Tibial nerve (tissue), 4 donors: ENCODE data around the gene ZNF565. TPM values are rescaled to one million over a fixed set of nuclear protein-coding genes. Genes with fewer than 3 reads are reported as not detected.

ENCODE experiments used
- DNase-seq, 2 donors: peaks; one replicate each; pipeline ENCODE4 v3.0.0-alpha.2; 2019; ENCODE audit warnings: low spot score in 2 of 2
- H3K27ac ChIP-seq, 4 donors: fragments of 200-600 bp; sonication (generic) in 3 of 4; one replicate each; pipeline ENCODE4 v1.5.1; 2017 to 2019; ENCODE audit warnings: mild to moderate bottlenecking in 1 of 4
- H3K27me3 ChIP-seq, 2 donors: fragments of 200-600 bp; sonication (generic) in 1 of 2; one replicate each; pipeline versions ENCODE4 v1.5.1 to v1.6.0; 2017 to 2019
- H3K36me3 ChIP-seq, 3 donors: fragments of 200-600 bp; sonication (generic); one replicate each; pipeline ENCODE4 v1.5.1; 2018 to 2019
- H3K4me1 ChIP-seq, 4 donors: fragments of 200-600 bp; sonication (generic) in 3 of 4; one replicate each; pipeline ENCODE4 v1.5.1; 2017 to 2019
- H3K4me3 ChIP-seq, 4 donors: fragments of 200-600 bp; sonication (generic) in 3 of 4; one replicate each; pipeline ENCODE4 v1.5.1; 2017 to 2019; ENCODE audit warnings: mild to moderate bottlenecking in 1 of 4, moderate library complexity in 1 of 4
- H3K9me3 ChIP-seq, 4 donors: fragments of 200-600 bp; sonication (generic) in 3 of 4; one replicate each; pipeline ENCODE4 v1.5.1; 2017 to 2019
- CTCF ChIP-seq, 5 experiments: fragments of 200-600 bp in 3 of 5; fragments of 450-650 bp in 2 of 5; sonication (generic) in 3 of 5; IDR thresholded peaks; one replicate each; pipeline ENCODE4 v1.5.1; 2016 to 2019; ENCODE audit warnings: antibody characterized with exemption in 5 of 5, mild to moderate bottlenecking in 3 of 5, moderate library complexity in 2 of 5
- EP300 ChIP-seq, 2 donors: sonication (generic); formaldehyde crosslinking; IDR thresholded peaks; one replicate each; pipeline ENCODE4 v1.6.1; 2017; ENCODE audit warnings: antibody characterized with exemption in 2 of 2, mild to moderate bottlenecking in 1 of 2
- POLR2A ChIP-seq, 2 donors: fragments of 450-650 bp; IDR thresholded peaks; one replicate each; pipeline ENCODE4 v1.6.1; 2017; ENCODE audit warnings: antibody characterized with exemption in 2 of 2, mild to moderate bottlenecking in 2 of 2, moderate library complexity in 2 of 2
- WGBS, 2 donors: methylation state at CpG; one replicate each; pipeline ENCODE4 v1.1.5; 2018; 5-methylcytosine and 5-hydroxymethylcytosine counted together
- total RNA-seq, 4 donors: library from RNA; depleted of rRNA; stranded (reverse); fragments of >200 nt; gene quantifications; one replicate each; pipeline ENCODE4 v1.1.0, GENCODE V29; 2016

The ZNF565 gene
- total RNA-seq: 1 to 10 TPM; 4.8 to 9.6 (median 6.9) TPM

DNA sequence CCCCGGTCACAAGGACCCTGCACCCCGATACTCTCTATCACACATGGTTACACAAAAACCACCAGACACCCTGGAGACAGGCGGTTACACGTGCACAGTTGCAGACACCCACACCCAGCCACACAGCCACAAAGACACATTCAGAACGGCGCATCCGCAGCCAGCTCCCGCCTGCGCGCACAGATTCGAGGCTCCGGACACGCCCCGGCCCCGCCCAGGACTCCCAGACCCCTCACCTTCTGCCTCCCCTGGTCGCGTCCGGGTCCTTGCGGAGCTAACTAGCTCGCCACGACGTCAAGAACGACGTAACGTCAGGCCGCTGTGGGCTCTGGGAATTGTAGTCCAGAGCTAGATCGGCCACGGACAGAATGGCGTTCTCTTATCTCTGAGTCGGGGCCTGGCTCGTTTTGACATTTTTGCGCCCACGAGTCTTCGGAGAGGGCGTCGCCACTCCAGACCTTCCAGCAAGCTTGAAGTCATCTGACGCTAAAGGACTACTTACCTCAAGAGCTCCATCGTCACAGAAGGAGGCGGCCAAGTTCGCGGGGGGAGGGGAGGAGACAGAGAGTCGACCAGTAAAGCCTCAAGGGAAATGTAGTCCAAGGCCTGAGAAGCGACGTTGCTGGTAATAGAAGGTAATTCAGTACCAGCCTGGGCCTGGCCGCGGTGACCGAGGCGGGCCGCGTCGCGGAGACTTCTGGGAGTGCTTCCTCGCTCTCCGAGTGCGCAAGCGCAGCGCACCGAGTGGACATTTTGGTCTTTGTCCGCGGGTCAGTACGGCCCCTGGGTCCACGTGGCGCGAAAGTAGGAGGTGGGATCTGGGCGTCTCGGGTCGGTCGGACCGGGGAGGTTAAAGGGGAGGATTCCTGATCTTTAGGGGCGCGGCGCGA, at the start of gene ZNF565, which contains the start of gene ZNF146:
TSS of gene ZNF565 (minus strand) at position 280 of the 890 bp plus-strand sequence. CDS start 12,680 bp downstream, outside the sequence.
TSS of gene ZNF146 (plus strand) at position 721 of the 890 bp plus-strand sequence. CDS start 21,335 bp downstream, outside the sequence.
- Histone ChIP-seq H3K36me3 (peaks cover 0 to 23% (median 0%) of the 10 kb centered on the region in 3 donors), H3K9me3 (no peaks in the 10 kb centered on the region), H3K4me3 (peak within 1 kb of the TSS; percentile 48 to 80 (median 79)), H3K27me3 (no peaks in the 10 kb centered on the region), H3K4me1 (peaks cover 0 to 35% (median 4%) of the 10 kb centered on the region in 4 donors), H3K27ac (peak within 1 kb of the TSS; percentile 92 to 94 (median 93))
- WGBS, 2 donors: 0% methylated on average over 68 to 71 of the region's 73 CpGs
- TF ChIP-seq EP300 (IDR thresholded peaks at IDR 0.05): peak; percentile 64 to 95
- TF ChIP-seq CTCF (IDR thresholded peaks at IDR 0.05): peak in 3 of 5 experiments; percentile 20 to 71 (median 66)
- TF ChIP-seq POLR2A (IDR thresholded peaks at IDR 0.05): peak; percentile 89 to 91
- DNase-seq: peak; percentile 92 to 96

- H3K27me3 ChIP-seq: no peaks in the 10 kb centered on the region
- H3K36me3 ChIP-seq: peaks cover 0 to 41% (median 0%) of the 10 kb centered on the region in 3 donors
- no peak overlapping the region for H3K27ac ChIP-seq
- WGBS, 2 donors: 96 to 97% methylated on average over 17 to 18 of the region's 20 CpGs
- no peak overlapping the region for H3K4me3 ChIP-seq
- TF ChIP-seq CTCF (IDR thresholded peaks at IDR 0.05) (no peak), EP300 (IDR thresholded peaks at IDR 0.05) (no peak), POLR2A (IDR thresholded peaks at IDR 0.05) (no peak)
- DNase-seq: no peak
- no peaks in the 10 kb centered on the region for H3K4me1 ChIP-seq
- H3K9me3 ChIP-seq: peaks cover 0 to 37% (median 0%) of the 10 kb centered on the region in 4 donors
Measured at GRCh38 chr19:36259211-36259610, 44.7 kb upstream of the ZNF565 start.

DNA sequence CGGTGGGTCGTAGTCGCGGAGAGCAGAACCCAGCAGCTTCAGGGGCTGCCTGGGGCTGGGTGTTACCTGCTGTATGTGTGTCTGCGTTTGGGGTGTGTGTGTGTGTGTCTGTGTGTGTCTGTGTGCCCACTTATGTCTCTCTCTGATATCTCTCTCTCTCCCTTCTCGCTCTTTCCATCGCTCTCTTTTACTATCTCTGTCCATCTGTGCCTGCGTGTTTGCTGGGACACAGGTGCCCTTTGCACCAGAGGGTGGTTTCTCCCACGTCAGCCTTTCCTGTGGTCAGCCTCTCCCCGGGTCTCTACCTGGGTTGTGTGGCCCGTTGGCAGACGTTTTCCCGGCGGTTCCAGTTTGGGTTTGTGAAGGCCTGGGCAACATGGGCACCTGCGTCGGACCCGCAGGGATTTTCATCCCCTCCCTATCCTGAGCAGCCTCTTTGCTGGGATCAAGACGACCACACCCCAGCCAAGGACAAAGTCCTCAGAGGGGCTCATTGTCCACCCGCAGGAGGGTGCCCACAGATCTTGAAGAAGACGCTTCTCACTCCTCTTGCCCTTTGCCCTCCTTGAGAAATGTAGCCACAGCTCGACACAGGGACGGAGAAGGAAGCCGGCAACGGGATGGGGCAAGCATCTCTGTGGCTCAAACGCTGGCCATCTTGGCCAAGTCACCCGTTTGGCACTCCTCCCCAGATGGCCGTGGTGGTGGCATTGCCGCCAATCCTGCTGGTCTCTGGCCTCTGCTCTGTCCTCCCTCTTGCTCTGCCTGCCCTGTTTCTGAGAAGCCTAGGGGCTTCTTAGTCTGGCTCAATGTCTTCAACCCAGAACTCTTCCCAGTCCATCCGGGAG, 43.8 kb upstream of the ZNF565 start:
- 81 to 82% methylated on average over 24 to 29 of the region's 29 CpGs for WGBS, 2 donors
- no peak overlapping the region for H3K27ac ChIP-seq
- DNase-seq: no peak

GRCh38 chr19:36257520-36257876, 43.0 kb upstream of the ZNF565 start:
- Histone ChIP-seq H3K27ac (no peak overlapping the region), H3K27me3 (no peaks in the 10 kb centered on the region), H3K4me3 (peak overlapping the region; percentile 12 to 43 (median 20)), H3K36me3 (peaks cover 0 to 42% (median 0%) of the 10 kb centered on the region in 3 donors), H3K9me3 (peaks cover 0 to 38% (median 0%) of the 10 kb centered on the region in 4 donors), H3K4me1 (no peaks in the 10 kb centered on the region)
- no peak for DNase-seq
- TF ChIP-seq POLR2A (IDR thresholded peaks at IDR 0.05) (no peak), EP300 (IDR thresholded peaks at IDR 0.05) (no peak), CTCF (IDR thresholded peaks at IDR 0.05) (no peak)
- WGBS, 2 donors: 20% methylated on average over 17 of the region's 37 CpGs; no CpG with 5 or more reads in 1 of the 2 donors

More for the DNA sequence above, 43.8 kb upstream of the ZNF565 start:
- Histone ChIP-seq H3K4me3 (peak overlapping the region in 1 of 4 donors; percentile 43), H3K9me3 (peaks cover 0 to 37% (median 0%) of the 10 kb centered on the region in 4 donors), H3K36me3 (peaks cover 0 to 42% (median 0%) of the 10 kb centered on the region in 3 donors), H3K4me1 (no peaks in the 10 kb centered on the region), H3K27me3 (no peaks in the 10 kb centered on the region)
- TF ChIP-seq EP300 (IDR thresholded peaks at IDR 0.05) (no peak), POLR2A (IDR thresholded peaks at IDR 0.05) (no peak), CTCF (IDR thresholded peaks at IDR 0.05) (no peak)
